HG02981 (cell line): ENCODE data around the gene CDC42BPB.

ENCODE experiments used
- ATAC-seq: cut with Tn5 transposase; IDR thresholded peaks from one replicate; pipeline ENCODE4 v1.9.1; 2021; ENCODE audit warnings: mild to moderate bottlenecking, moderate library complexity; ENCODE audit not compliant: unreplicated experiment

The CDC42BPB gene

GRCh38 chr14:102971314-102971713, 86.0 kb downstream of the CDC42BPB start:
- no peak for ATAC-seq

- no peak for ATAC-seq
Observed at GRCh38 chr14:102970496-102970895, 86.9 kb downstream of the CDC42BPB start.

GRCh38 chr14:102969901-102970300, 87.4 kb downstream of the CDC42BPB start:
- no peak for ATAC-seq

DNA sequence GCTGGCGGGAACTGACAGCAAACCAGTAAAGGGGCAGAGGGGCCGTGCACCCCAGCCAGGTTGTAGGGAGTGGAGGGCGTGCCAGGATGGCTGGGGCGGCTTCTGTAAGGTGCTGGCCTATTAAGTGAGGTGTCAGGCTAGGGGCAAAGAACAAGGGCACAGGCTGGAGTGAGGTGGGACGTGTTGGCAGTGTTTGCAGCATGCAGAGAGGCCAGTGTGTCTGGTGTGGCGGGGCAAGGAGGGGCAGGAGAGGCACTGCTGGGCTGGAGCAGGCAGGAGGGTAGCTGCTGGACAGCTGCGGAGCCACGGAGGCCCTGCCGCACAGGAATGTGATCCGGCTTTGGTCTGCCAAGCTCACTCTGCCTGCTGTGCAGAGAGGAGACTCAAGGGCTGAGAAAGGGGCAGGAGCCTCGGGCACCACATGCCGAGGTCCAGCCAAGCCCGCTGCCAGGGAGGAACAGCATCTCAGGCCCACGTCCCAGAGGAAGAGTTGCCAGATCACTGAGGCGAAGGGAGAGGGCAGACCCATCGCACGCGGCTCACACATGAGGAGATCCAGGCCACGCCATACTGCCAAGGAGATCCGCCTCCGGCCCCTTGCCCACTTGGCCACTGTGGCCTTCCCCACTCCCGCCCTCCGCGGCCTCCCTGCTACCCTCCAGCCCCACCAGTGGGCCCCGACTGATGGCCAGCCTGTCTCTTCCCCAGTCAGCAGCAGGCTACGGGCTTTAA, 88.1 kb downstream of the CDC42BPB start:
- ATAC-seq: no peak

DNA sequence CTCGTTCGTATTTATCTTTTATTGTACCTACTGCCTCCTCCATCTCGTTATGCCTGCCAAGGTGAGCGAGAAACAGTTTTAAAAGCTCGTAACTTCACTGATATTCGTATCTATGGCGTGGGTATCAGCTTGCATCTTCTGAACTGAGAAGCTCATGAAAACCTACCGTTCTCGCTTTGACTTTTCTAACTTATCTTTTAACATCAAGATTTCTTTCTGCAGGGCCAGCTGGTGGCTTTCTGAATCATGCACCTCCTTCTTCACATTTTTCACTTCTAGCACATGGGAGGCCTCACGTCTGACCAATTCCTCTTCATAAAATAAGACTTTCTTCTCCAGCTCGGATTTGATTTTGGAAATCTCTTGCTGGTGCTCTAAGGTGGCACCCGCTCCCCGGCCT, 89.0 kb downstream of the CDC42BPB start:
- no peak for ATAC-seq

GRCh38 chr14:102967506-102967795, 89.9 kb downstream of the CDC42BPB start:
- no peak for ATAC-seq

DNA sequence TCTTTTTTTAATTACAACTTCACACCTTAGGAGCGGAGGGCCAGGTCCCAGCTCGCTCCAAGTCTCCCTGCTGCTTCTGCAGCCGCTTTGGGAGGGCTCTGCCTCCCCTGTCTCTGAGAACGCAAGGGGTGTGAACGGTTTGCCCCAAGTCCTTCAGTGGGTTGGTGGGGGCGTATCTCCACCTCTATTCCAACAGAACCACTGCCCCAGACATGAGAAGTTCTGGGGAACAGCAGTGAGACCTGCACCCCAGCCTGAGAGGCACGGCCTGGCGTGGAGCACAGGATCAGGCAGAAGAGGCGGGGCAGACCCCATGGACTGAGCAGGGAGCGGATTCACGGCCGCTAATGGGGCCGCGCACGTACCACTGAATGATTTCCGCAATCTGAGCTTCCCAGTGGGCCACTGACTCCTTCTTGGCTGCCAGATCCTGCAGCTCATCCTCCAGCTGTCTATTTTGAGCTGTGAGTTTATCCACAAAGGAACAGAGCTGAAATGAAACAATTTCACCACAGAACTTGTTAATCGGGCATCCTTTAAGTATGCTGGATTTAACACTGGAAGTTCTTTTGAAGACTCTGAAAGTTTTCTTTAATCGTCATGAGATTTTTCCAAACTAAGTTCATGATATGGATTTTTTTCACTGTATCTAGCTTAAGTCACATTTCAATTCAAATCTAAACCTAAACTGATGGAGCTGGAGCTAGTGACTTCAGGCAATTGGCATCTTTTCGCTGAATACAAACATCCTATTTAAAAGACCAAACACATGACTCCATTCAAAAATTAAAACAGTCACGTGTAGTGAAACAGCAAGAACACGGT, 90.5 kb downstream of the CDC42BPB start:
- ATAC-seq: no peak

DNA sequence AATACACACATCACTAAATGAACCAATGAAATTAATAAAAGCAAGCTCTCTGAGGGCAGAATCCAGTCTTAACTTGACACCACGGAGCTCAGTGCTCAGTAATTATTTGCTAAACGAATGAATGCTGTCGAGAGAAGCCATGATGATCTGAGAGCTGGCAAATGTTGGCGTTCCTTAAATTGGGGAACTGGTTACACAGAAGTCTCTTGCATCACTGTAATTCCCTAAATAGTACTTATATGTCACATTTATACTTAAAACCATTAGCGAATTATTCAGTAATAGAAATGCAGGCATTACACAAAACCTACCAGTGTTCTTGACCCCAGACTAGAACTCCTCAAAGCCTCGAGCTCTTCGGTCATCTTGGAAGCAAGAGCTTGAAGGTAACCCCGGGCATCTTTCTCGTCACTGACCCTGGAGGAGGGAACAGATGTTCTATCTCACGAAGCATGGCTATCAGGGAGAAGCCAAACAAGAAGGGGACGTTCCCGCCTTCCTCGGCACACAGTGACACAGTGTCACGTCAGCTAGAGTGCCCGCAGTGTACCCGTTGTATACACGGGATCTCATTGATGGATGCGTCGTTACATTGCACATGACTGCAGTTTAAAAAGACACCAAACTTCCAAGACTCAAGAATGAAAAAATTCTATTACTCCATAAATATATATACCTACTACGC, 91.2 kb downstream of the CDC42BPB start:
- no peak for ATAC-seq

DNA sequence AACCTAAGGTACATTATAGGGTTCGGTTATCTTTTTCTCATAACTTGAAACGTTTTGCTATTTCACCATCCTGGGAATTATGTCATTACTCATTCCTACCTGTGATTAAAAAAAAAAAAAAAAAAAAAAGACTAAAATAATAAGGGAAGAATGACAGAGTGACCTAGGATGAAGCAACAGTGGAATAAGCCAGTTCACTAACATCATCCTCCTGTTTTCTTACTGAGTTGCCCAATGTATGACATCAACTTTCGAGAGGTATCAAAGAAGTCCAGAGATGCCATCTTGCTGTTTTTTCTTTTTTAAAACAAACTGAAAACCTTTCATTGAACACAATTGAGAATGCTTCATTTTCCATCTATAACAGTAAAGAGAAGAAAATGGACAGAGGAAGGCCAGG, 92.1 kb downstream of the CDC42BPB start:
- ATAC-seq: no peak

DNA sequence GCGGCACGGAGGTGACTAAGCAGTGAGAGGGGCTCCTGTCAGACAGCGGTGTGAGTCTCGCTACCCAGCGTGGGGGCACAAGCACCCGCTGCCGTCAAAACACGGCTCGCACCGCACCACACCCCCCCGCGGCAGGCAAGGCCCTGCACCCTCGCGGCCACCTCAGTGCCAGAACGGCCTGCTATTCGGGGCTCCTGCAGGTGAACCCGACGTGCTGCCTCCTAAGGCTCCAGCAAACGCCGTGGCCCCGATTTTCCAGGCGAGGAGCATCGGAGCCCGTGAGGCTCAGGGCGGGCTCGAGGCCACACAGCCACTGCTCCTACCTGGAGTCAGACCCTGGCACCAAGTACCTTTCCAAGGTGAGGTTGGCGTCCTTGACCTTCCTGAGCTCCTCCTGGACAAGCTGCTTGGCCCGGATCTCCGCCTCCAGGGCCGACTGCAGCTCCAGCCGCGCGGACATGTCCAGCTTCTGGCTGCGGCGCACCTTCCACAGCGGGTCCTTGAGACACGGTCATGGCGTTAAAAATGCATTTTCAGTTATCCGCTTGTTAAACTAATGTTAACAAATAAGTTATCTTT, 93.1 kb downstream of the CDC42BPB start:
- no peak for ATAC-seq

- no peak for ATAC-seq
Observed at GRCh38 chr14:102962111-102962627, 95.2 kb downstream of the CDC42BPB start.

DNA sequence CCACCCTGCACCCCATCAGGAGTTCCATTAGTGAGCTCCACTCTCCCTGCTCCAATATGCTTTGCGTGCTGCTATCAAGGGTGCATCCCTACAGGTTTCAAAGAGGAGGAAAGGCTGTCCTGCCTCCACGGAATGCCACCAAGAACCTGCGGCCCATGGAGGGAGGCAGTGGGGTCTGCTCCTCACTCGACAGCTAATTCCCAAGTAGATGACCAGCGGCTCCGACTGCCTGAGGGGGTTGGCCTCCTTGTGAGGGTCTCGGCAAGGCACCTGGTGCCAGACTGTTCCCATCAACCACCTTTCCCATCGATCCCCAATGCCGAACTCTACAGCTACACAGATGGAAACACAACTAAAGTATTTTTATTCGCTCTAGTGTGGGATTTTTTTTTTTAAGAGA, 98.9 kb downstream of the CDC42BPB start:
- ATAC-seq: no peak

GRCh38 chr14:102957222-102957621, 100.1 kb downstream of the CDC42BPB start:
- no peak for ATAC-seq

DNA sequence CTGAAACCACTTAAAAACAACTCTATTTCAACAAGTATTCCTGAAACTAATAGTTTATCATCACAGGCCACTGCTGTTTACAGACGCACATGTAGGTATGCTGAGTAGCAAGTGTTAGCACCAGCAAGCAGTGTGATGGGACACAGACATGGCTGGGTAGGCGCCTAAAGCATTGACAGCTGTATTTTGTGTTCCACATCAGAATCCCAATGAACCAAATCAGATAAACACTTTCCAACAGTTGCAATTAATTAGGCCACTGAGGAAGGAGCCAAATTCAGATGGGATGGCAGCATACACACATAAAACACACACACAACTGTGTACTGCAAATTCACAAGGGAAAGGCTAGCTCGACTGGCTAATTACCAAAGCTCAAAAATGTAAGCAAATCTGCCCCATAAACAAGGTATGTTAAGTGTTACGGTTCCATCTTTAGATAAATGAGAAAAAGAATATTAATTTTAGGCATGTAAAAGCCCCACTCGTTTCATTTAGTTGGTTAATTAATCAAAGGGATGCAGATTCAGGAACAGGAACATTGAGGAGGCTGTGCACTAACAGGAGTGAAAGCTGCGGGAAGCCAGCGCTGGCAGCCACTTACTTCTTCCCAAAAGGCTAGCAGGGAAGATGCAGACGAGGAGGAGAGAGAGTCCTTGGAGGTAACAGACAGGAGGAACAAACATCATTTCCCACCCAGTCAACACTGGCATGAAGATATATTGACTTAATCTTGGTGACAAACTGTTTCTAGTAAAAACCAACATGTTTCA, 101.5 kb downstream of the CDC42BPB start:
- ATAC-seq: no peak

GRCh38 chr14:102954081-102954789, 103.1 kb downstream of the CDC42BPB start:
- no peak for ATAC-seq

DNA sequence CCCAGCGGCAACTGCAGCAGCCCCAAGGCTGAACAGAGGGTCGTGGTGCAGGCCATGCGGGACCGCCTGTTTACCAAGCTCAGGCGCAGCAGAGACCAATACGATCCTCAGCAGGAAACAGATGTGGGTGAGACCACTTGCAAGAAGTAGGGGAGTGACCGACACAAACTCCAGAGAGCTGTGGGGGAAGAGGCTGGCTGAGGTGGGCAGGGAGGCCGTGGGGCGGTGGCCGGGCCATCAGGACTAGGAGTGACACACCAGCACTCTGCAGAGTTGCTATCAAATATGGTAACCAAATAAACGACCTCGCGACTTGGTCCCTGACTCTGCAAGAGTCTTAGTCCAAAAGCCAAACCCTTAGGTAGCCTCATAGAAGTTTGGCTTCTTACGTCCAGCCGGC, 104.2 kb downstream of the CDC42BPB start:
- no peak for ATAC-seq

GRCh38 chr14:102952276-102952675, 105.1 kb downstream of the CDC42BPB start:
- ATAC-seq: no peak

DNA sequence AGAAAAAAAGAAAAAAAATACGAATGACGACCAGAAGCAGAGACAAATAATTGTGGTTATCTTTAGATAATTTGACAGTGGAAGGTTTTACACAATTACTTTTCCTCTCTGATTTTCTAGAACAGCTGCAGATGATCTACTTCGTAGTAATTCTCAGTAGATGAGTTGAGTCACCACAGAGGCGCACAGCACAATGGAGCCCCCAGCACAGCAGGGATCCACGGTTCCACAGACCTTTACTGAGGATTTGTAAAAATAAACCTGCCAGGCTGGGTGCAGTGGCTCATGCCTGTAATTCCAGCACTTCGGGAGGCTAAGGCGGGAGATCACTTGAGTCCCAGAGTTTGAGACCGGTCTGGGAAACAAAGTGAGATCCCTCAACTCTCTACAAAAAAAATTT, 105.5 kb downstream of the CDC42BPB start:
- ATAC-seq: no peak

GRCh38 chr14:102951034-102951433, 106.3 kb downstream of the CDC42BPB start:
- ATAC-seq: no peak
